Erythroblast (primary cell): ENCODE results near the gene CCDC43.

Source experiments
- DNase-seq, 2 experiments: peaks; one replicate each; lab custom pipeline; 2025; lab: John Stamatoyannopoulos, UW
- GATA1 ChIP-seq: IDR thresholded peaks from 2 replicates; pipeline ENCODE4 v1.6.1; 2011; ENCODE audit warnings: low read depth, mild to moderate bottlenecking, control low read depth, low read length, moderate library complexity
- POLR2A ChIP-seq: IDR thresholded peaks from 2 replicates; pipeline ENCODE4 v1.6.1; 2011; ENCODE audit warnings: mild to moderate bottlenecking, low read length

CCDC43 gene

GRCh38 chr17:44627513-44628242 is 61.9 kb downstream of the CCDC43 start:
- DNase-seq, result no peak
- TF ChIP-seq GATA1 (no peak), POLR2A (no peak)
